HG02610 (cell line): Measurements from ENCODE around the gene RNF215.

Experiments used
- ATAC-seq: cut with Tn5 transposase; IDR thresholded peaks from one replicate; pipeline ENCODE4 v1.9.1; 2021; ENCODE audit warnings: mild to moderate bottlenecking, moderate library complexity; ENCODE audit not compliant: unreplicated experiment

The RNF215 gene

DNA sequence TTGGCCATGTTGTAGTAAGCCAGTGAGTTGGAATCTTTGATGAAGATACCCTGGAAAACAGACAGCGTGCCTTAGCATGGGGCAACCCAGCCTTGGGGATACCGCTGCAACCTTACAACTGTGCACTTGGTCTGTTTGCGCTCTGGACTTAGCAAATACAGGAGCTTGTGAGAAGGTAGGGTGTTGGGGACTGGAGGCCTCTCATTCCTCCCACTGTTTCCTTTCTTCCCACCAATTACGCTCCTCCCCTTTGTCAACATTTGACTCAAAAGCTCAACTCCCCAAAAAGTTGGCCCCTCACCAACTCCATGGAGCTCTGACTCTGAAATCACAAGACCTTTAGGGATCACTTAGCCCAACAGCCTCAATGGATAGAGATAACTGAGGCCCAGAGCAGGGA is 52.6 kb downstream of the RNF215 start:
- no peak for ATAC-seq

DNA sequence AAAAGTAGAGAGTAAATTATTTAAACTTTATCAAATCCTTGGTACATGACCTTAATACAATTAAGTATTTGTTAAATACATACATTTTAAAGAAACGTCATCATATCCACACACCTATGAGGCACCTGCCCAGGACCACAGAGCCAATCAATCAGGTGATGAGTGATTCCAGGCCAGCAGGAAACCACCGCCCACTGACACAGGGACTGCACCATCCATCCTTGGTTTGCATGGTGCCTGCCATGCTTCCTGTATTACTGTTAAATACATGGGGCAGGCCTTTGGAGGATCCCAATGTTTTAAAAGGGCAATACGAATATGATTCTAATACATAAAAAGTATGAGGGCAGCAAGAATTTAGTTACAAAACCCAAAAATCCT is 53.5 kb downstream of the RNF215 start:
- ATAC-seq: no peak

GRCh38 chr22:30332994-30333706 is 54.1 kb downstream of the RNF215 start:
- ATAC-seq: no peak

DNA sequence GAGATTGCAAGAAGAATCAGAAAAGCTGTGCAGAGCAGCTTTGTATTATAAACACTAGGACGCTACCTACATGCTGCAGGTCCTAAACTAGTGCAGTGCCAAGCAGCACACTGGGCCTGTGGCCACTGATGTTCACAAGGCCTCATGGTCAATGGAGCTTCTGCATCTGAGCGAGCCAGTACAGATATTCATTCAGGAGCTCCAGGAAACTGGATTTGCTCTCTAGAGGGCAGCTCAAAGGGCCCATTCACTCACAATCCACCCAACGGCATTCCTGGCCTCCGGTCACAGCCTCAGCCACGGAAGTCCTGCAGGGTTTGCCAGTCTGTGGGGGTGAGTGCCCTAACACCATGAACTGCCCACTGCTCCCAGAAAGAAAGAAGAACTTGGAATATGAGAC is 54.7 kb downstream of the RNF215 start:
- ATAC-seq: no peak
